ENCODE results near the gene ATP6V0B. TPM values are rescaled to one million over a fixed set of nuclear protein-coding genes. Genes with fewer than 3 reads are reported as not detected.

Gene ATP6V0B
- polyA plus RNA-seq, 4 donors: 104 to 245 (median 161) TPM

- no peaks in the 10 kb centered on the region for H3K9me3 ChIP-seq (ENCODE audit: control insufficient read depth in 2 of 2, insufficient read depth in 1 of 2, low read depth in 1 of 2, low read length in 1 of 2)
- 80 to 91% (median 90%) methylated on average over 13 of the region's 13 CpGs for WGBS, 3 donors
- no peak overlapping the region for H3K27ac ChIP-seq (ENCODE audit: low read depth in 1 of 3, low read length in 2 of 3)
- no peaks in the 10 kb centered on the region for H3K27me3 ChIP-seq (ENCODE audit: control insufficient read depth in 3 of 3, insufficient read depth in 3 of 3, low read length in 3 of 3)
- no peak overlapping the region for H3K4me3 ChIP-seq (ENCODE audit: low read depth in 1 of 3, low read length in 3 of 3)
- DNase-seq (no peak), FAIRE-seq (no peak)
- H3K36me3 ChIP-seq (ENCODE audit: control insufficient read depth in 3 of 3, insufficient read depth in 2 of 3, low read depth in 1 of 3, low read length in 3 of 3): peaks cover 0 to 27% (median 0%) of the 10 kb centered on the region in 3 donors
- H3K4me1 ChIP-seq (ENCODE audit: control insufficient read depth in 3 of 3, insufficient read depth in 2 of 3, low read depth in 1 of 3, low read length in 2 of 3): peaks cover 0 to 19% (median 4%) of the 10 kb centered on the region in 3 donors
These were observed 25.1 kb upstream of the ATP6V0B start for GRCh38 chr1:43949678-43950077.

- Histone ChIP-seq H3K4me3 (ENCODE audit: low read depth in 1 of 3, low read length in 3 of 3) (no peak overlapping the region), H3K27ac (ENCODE audit: low read depth in 1 of 3, low read length in 2 of 3) (no peak overlapping the region), H3K27me3 (ENCODE audit: control insufficient read depth in 3 of 3, insufficient read depth in 3 of 3, low read length in 3 of 3) (no peaks in the 10 kb centered on the region), H3K36me3 (ENCODE audit: control insufficient read depth in 3 of 3, insufficient read depth in 2 of 3, low read depth in 1 of 3, low read length in 3 of 3) (peaks cover 0 to 30% (median 1%) of the 10 kb centered on the region in 3 donors), H3K9me3 (ENCODE audit: control insufficient read depth in 2 of 2, insufficient read depth in 1 of 2, low read depth in 1 of 2, low read length in 1 of 2) (no peaks in the 10 kb centered on the region), H3K4me1 (ENCODE audit: control insufficient read depth in 3 of 3, insufficient read depth in 2 of 3, low read depth in 1 of 3, low read length in 2 of 3) (peaks cover 0 to 15% (median 2%) of the 10 kb centered on the region in 3 donors)
- DNase-seq (no peak), FAIRE-seq (no peak)
- 92 to 96% (median 93%) methylated on average over 4 of the region's 4 CpGs for WGBS, 3 donors
These were observed 23.5 kb upstream of the ATP6V0B start for GRCh38 chr1:43951021-43951985.

- Histone ChIP-seq H3K4me3 (ENCODE audit: low read depth in 1 of 3, low read length in 3 of 3) (no peak overlapping the region), H3K9me3 (ENCODE audit: control insufficient read depth in 2 of 2, insufficient read depth in 1 of 2, low read depth in 1 of 2, low read length in 1 of 2) (no peaks in the 10 kb centered on the region), H3K36me3 (ENCODE audit: control insufficient read depth in 3 of 3, insufficient read depth in 2 of 3, low read depth in 1 of 3, low read length in 3 of 3) (peaks cover 1 to 45% (median 4%) of the 10 kb centered on the region in 3 donors), H3K27me3 (ENCODE audit: control insufficient read depth in 3 of 3, insufficient read depth in 3 of 3, low read length in 3 of 3) (no peaks in the 10 kb centered on the region), H3K4me1 (ENCODE audit: control insufficient read depth in 3 of 3, insufficient read depth in 2 of 3, low read depth in 1 of 3, low read length in 2 of 3) (peaks cover 0 to 9% (median 2%) of the 10 kb centered on the region in 3 donors), H3K27ac (ENCODE audit: low read depth in 1 of 3, low read length in 2 of 3) (no peak overlapping the region)
- no peak for FAIRE-seq
- no peak for DNase-seq
- 82 to 83% (median 83%) methylated on average over 8 of the region's 8 CpGs for WGBS, 3 donors
These were observed 21.9 kb upstream of the ATP6V0B start for GRCh38 chr1:43952731-43953346.

DNA sequence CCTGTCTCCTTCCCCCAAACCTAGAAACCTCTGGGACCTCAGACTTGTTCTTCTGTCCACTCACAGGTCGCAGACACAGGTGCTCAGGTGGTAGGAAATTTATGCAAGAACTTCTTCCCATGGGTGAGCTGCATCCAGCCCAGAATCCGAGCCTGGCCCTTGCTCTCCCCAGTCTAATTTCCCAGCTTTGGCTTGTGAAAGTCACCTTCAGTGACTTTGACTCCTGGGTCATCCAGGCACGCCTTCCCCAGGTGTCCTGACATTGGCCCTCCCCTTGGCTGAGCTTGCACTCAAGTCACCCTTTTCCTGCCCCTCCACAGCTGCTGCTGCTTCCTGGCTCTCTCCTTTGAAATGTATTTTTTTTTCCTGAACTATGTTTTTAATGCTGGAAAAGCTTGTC, 21.4 kb upstream of the ATP6V0B start:
- 69 to 80% (median 75%) methylated on average over 3 of the region's 3 CpGs for WGBS, 3 donors
- H3K27ac ChIP-seq (ENCODE audit: low read depth in 1 of 3, low read length in 2 of 3): no peak overlapping the region
- no peaks in the 10 kb centered on the region for H3K9me3 ChIP-seq (ENCODE audit: control insufficient read depth in 2 of 2, insufficient read depth in 1 of 2, low read depth in 1 of 2, low read length in 1 of 2)
- FAIRE-seq (no peak), DNase-seq (no peak)
- no peak overlapping the region for H3K4me3 ChIP-seq (ENCODE audit: low read depth in 1 of 3, low read length in 3 of 3)
- H3K27me3 ChIP-seq (ENCODE audit: control insufficient read depth in 3 of 3, insufficient read depth in 3 of 3, low read length in 3 of 3): no peaks in the 10 kb centered on the region
- H3K4me1 ChIP-seq (ENCODE audit: control insufficient read depth in 3 of 3, insufficient read depth in 2 of 3, low read depth in 1 of 3, low read length in 2 of 3): peaks cover 0 to 4% (median 0%) of the 10 kb centered on the region in 3 donors
- H3K36me3 ChIP-seq (ENCODE audit: control insufficient read depth in 3 of 3, insufficient read depth in 2 of 3, low read depth in 1 of 3, low read length in 3 of 3): peaks cover 3 to 50% (median 4%) of the 10 kb centered on the region in 3 donors

DNA sequence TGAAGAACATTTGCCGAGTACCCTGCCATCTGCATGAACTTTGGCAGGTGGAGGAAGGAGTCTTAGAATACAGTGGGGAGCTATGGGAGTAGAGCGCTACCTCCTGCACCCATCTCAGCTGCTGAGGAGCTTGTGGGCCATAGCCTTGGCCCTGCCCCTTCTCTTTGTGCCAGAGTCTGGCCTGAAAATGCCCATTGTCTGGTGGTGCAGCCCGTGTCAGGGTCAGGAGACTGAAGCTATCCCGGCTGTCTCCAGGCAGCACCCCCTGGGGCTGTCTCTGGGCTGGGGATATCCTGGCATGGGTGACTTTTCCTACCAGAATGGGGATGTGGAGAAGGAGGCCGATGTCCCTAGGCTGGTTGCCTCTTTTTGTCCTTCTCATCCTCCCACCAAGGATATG, 20.7 kb upstream of the ATP6V0B start:
- H3K27ac ChIP-seq (ENCODE audit: low read depth in 1 of 3, low read length in 2 of 3): no peak overlapping the region
- FAIRE-seq (no peak), DNase-seq (no peak)
- no peaks in the 10 kb centered on the region for H3K4me1 ChIP-seq (ENCODE audit: control insufficient read depth in 3 of 3, insufficient read depth in 2 of 3, low read depth in 1 of 3, low read length in 2 of 3)
- no peak overlapping the region for H3K4me3 ChIP-seq (ENCODE audit: low read depth in 1 of 3, low read length in 3 of 3)
- no peaks in the 10 kb centered on the region for H3K27me3 ChIP-seq (ENCODE audit: control insufficient read depth in 3 of 3, insufficient read depth in 3 of 3, low read length in 3 of 3)
- WGBS, 3 donors: 91 to 95% (median 94%) methylated on average over 5 of the region's 5 CpGs
- no peaks in the 10 kb centered on the region for H3K9me3 ChIP-seq (ENCODE audit: control insufficient read depth in 2 of 2, insufficient read depth in 1 of 2, low read depth in 1 of 2, low read length in 1 of 2)
- peaks cover 3 to 52% (median 6%) of the 10 kb centered on the region in 3 donors for H3K36me3 ChIP-seq (ENCODE audit: control insufficient read depth in 3 of 3, insufficient read depth in 2 of 3, low read depth in 1 of 3, low read length in 3 of 3)

DNA sequence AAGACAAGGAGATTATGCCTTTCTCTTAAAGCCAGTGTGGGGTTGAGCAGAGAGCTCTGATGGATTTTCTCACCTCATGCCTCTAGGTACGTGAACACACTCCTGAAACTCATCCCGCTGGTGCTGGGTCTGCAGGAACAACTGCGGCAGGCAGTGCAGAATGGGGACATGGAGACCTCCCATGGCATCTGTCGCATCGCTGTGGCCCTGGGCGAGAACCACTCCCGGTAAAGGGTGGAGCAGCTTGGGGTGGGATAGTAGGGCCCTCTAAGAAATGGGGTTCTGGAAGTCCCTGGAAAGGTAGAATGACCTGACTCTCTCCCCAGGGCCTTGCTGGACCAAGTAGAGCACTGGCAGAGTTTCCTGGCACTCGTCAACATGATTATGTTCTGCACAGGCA, 18.5 kb upstream of the ATP6V0B start:
- DNase-seq: no peak
- no peak for FAIRE-seq
- Histone ChIP-seq H3K9me3 (ENCODE audit: control insufficient read depth in 2 of 2, insufficient read depth in 1 of 2, low read depth in 1 of 2, low read length in 1 of 2) (no peaks in the 10 kb centered on the region), H3K4me1 (ENCODE audit: control insufficient read depth in 3 of 3, insufficient read depth in 2 of 3, low read depth in 1 of 3, low read length in 2 of 3) (no peaks in the 10 kb centered on the region), H3K27me3 (ENCODE audit: control insufficient read depth in 3 of 3, insufficient read depth in 3 of 3, low read length in 3 of 3) (no peaks in the 10 kb centered on the region), H3K4me3 (ENCODE audit: low read depth in 1 of 3, low read length in 3 of 3) (no peak overlapping the region), H3K36me3 (ENCODE audit: control insufficient read depth in 3 of 3, insufficient read depth in 2 of 3, low read depth in 1 of 3, low read length in 3 of 3) (peaks cover 3 to 54% (median 6%) of the 10 kb centered on the region in 3 donors), H3K27ac (ENCODE audit: low read depth in 1 of 3, low read length in 2 of 3) (no peak overlapping the region)
- 97% methylated on average over 8 of the region's 8 CpGs for WGBS, 3 donors

DNA sequence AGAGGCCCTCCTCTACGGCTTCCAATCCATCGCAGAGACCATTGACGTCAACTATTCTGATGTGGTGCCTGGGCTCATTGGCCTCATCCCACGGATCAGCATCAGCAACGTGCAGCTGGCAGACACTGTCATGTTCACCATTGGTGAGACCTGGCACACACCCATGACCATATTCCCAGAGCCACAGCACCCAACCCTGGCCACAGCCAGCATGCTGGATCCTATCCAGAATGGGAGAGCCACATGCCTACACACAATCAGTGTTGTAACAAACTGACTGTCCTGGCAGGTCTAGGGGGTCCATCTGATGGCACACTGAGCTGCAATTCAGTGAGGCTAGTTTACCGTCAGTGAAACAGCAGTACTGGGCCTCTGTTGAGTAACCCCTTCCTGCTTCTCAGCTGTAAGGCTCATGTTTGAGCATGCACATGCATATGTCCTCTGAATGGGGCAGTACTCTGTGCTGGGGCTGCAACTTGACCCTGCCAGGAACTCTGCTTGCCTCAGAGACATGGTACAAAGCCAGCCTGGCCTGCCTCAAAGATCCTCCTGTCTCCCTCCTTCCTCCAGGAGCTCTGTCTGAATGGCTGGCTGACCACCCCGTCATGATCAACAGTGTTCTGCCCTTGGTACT, 17.2 kb upstream of the ATP6V0B start:
- FAIRE-seq: no peak

More for the DNA sequence above, 17.2 kb upstream of the ATP6V0B start:
- DNase-seq: no peak
- Histone ChIP-seq H3K4me1 (ENCODE audit: control insufficient read depth in 3 of 3, insufficient read depth in 2 of 3, low read depth in 1 of 3, low read length in 2 of 3) (no peaks in the 10 kb centered on the region), H3K27ac (ENCODE audit: low read depth in 1 of 3, low read length in 2 of 3) (no peak overlapping the region), H3K36me3 (ENCODE audit: control insufficient read depth in 3 of 3, insufficient read depth in 2 of 3, low read depth in 1 of 3, low read length in 3 of 3) (peaks cover 6 to 64% (median 9%) of the 10 kb centered on the region in 3 donors), H3K27me3 (ENCODE audit: control insufficient read depth in 3 of 3, insufficient read depth in 3 of 3, low read length in 3 of 3) (no peaks in the 10 kb centered on the region), H3K4me3 (ENCODE audit: low read depth in 1 of 3, low read length in 3 of 3) (no peak overlapping the region), H3K9me3 (ENCODE audit: control insufficient read depth in 2 of 2, insufficient read depth in 1 of 2, low read depth in 1 of 2, low read length in 1 of 2) (no peaks in the 10 kb centered on the region)
- WGBS, 3 donors: 89 to 91% (median 91%) methylated on average over 7 of the region's 7 CpGs
